Transverse colon (tissue), 4 donors: ENCODE measurements around the gene CSGALNACT2. TPM values are rescaled to one million over a fixed set of nuclear protein-coding genes. Genes with fewer than 3 reads are reported as not detected.

ENCODE experiments used
- DNase-seq: peaks from one replicate; pipeline ENCODE4 v3.0.0-alpha.2; 2019
- H3K27ac ChIP-seq, 4 donors: fragments of 200-600 bp; sonication (generic); 2 replicates each; pipeline ENCODE4 v1.5.1; 2016 to 2018; ENCODE audit warnings: inconsistent platforms in 4 of 4
- H3K27me3 ChIP-seq: fragments of 200-600 bp; sonication (generic); 2 replicates; pipeline ENCODE4 v1.5.1; 2017; ENCODE audit warnings: inconsistent platforms
- H3K36me3 ChIP-seq, 4 donors: fragments of 200-600 bp; sonication (generic); 2 replicates each; pipeline ENCODE4 v1.5.1; 2017 to 2019; ENCODE audit warnings: inconsistent platforms in 4 of 4
- H3K4me1 ChIP-seq, 4 donors: fragments of 200-600 bp; sonication (generic); 2 replicates each; pipeline ENCODE4 v1.5.1; 2017 to 2020; ENCODE audit warnings: inconsistent platforms in 4 of 4
- H3K4me3 ChIP-seq, 4 donors: fragments of 200-600 bp; sonication (generic); 1 replicate in 1 of 4; 2 replicates in 3 of 4; pipeline versions ENCODE4 v1.5.1 to v1.6.1; 2017 to 2019; ENCODE audit warnings: inconsistent platforms in 4 of 4
- H3K9me3 ChIP-seq, 2 donors: fragments of 200-600 bp; sonication (generic); 2 replicates each; pipeline ENCODE4 v1.5.1; 2017 to 2019; ENCODE audit warnings: inconsistent platforms in 2 of 2
- EP300 ChIP-seq: sonication (generic); formaldehyde crosslinking; IDR thresholded peaks from one replicate; pipeline ENCODE4 v1.6.1; 2017; ENCODE audit warnings: antibody characterized with exemption, low read depth
- POLR2A ChIP-seq: fragments of 450-650 bp; IDR thresholded peaks from one replicate; pipeline ENCODE4 v1.6.1; 2016; ENCODE audit warnings: antibody characterized with exemption, mild to moderate bottlenecking, moderate library complexity
- POLR2AphosphoS5 ChIP-seq, 3 donors: sonication (generic); formaldehyde crosslinking; IDR thresholded peaks; one replicate each; pipeline ENCODE4 v1.6.1; 2016; ENCODE audit warnings: antibody characterized with exemption in 3 of 3
- WGBS, 2 donors: methylation state at CpG; one replicate each; pipeline ENCODE4 v1.1.5; 2018; ENCODE audit warnings: low coverage in 1 of 2; 5-methylcytosine and 5-hydroxymethylcytosine counted together
- in situ Hi-C, 4 donors: fragments of 200-750 bp; cut with MboI; loops; one replicate each; pipeline versions ENCODE4 v1.15.0 to v1.15.1; 2017; ENCODE audit warnings: low sequenced_read_pairs in 3 of 4, low pct_ligation_motif_present in 1 of 4, low pct_unique_long_range_greater_than_20kb in 1 of 4
- intact Hi-C: fragments of 100-400 bp; cut with DNase I; formaldehyde crosslinking; loops from one replicate; pipeline ENCODE4 v1.15.1; 2023; ENCODE audit warnings: low total_unique reads
- total RNA-seq, 4 donors: library from RNA; depleted of rRNA; stranded (reverse); fragments of >200 nt; gene quantifications; one replicate each; pipeline ENCODE4 v1.1.0, GENCODE V29; 2016
- TF ChIP-seq, protein P1 (sequence below), 5 experiments: fragments of 200-600 bp in 3 of 5; fragments of 450-650 bp in 2 of 5; sonication (generic) in 3 of 5; IDR thresholded peaks; 1 replicate in 2 of 5; 2 replicates in 3 of 5; pipeline ENCODE4 v1.5.1; 2016 to 2017; ENCODE audit warnings: antibody characterized with exemption in 5 of 5, inconsistent platforms in 3 of 5, mild to moderate bottlenecking in 2 of 5, moderate library complexity in 1 of 5

CSGALNACT2 gene
- total RNA-seq, 4 donors from 2014 or later = 4.1 to 15.5 (median 10.9) TPM

DNA sequence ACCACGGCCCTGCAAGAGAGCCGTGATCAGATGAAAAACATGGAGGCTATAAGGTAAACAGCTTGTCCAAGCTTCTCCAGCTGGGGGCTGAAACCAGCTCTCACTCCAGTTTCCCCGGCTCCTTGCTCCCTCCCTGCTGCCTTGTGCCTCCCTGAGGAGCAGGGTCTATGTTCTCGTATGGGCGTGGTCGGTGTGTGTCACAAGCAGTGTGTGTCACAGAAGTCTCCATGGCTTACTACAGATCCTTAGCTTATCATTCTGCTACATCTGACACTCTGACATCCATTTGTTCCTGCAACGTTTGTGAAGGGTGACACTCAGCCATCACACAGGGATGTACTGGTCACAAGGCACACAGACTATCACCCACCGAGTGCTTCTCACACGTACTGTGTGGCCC, 54.6 kb downstream of the CSGALNACT2 start:
- 81% methylated on average over 9 of the region's 9 CpGs; no CpG with 5 or more reads in 1 of the 2 donors for WGBS, 2 donors
- Histone ChIP-seq H3K36me3 (no peaks in the 10 kb centered on the region), H3K27me3 (no peaks in the 10 kb centered on the region), H3K9me3 (no peaks in the 10 kb centered on the region), H3K4me1 (no peaks in the 10 kb centered on the region), H3K27ac (no peak overlapping the region), H3K4me3 (no peak overlapping the region)
- TF ChIP-seq POLR2A (no peak), EP300 (no peak), POLR2AphosphoS5 (IDR thresholded peaks at IDR 0.05) (no peak)
- TF ChIP-seq, protein P1, sequence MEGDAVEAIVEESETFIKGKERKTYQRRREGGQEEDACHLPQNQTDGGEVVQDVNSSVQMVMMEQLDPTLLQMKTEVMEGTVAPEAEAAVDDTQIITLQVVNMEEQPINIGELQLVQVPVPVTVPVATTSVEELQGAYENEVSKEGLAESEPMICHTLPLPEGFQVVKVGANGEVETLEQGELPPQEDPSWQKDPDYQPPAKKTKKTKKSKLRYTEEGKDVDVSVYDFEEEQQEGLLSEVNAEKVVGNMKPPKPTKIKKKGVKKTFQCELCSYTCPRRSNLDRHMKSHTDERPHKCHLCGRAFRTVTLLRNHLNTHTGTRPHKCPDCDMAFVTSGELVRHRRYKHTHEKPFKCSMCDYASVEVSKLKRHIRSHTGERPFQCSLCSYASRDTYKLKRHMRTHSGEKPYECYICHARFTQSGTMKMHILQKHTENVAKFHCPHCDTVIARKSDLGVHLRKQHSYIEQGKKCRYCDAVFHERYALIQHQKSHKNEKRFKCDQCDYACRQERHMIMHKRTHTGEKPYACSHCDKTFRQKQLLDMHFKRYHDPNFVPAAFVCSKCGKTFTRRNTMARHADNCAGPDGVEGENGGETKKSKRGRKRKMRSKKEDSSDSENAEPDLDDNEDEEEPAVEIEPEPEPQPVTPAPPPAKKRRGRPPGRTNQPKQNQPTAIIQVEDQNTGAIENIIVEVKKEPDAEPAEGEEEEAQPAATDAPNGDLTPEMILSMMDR (IDR thresholded peaks at IDR 0.05) = no peak
- in situ Hi-C loops = no loop called here
- no peak for DNase-seq
- intact Hi-C loops = no loop called here

DNA sequence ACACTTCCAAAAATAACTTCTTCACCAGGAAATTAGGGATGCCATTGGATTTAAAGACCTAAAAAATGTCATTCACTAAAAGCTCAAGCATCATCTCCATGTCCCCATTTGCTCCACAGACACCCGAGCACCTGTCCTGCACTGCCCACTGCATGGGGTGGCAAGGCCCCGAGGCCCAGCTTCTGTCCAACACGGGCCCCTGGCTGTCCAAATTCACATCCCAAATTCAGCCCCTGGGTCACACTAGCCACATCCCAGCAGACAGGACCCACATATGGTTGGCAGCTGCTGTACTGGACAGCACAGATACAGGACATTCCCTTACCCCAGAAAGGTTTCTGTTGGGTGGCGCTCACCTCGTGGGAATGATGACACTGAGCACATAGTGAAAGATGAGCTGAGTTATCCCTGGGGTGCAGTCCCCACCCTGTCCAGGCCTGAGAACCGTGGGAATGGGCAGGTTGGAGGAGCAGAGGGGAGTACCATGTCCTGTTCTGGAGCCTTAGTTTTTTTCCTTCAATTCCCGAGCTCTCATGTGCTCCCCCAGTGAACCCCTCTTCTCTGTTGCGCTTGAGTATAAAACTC, 55.3 kb downstream of the CSGALNACT2 start:
- in situ Hi-C loops (no loop called here), intact Hi-C loops (no loop called here)
- H3K27ac ChIP-seq = no peak overlapping the region
- DNase-seq = no peak
- no peak for TF ChIP-seq POLR2A
- TF ChIP-seq, protein P1 (IDR thresholded peaks at IDR 0.05) = no peak
- TF ChIP-seq EP300 = no peak
- TF ChIP-seq POLR2AphosphoS5 (IDR thresholded peaks at IDR 0.05) = no peak
- no peaks in the 10 kb centered on the region for H3K4me1 ChIP-seq
- no peak overlapping the region for H3K4me3 ChIP-seq
- H3K36me3 ChIP-seq = no peaks in the 10 kb centered on the region
- no peaks in the 10 kb centered on the region for H3K27me3 ChIP-seq
- H3K9me3 ChIP-seq = no peaks in the 10 kb centered on the region
- 82% methylated on average over 8 of the region's 8 CpGs; no CpG with 5 or more reads in 1 of the 2 donors for WGBS, 2 donors

DNA sequence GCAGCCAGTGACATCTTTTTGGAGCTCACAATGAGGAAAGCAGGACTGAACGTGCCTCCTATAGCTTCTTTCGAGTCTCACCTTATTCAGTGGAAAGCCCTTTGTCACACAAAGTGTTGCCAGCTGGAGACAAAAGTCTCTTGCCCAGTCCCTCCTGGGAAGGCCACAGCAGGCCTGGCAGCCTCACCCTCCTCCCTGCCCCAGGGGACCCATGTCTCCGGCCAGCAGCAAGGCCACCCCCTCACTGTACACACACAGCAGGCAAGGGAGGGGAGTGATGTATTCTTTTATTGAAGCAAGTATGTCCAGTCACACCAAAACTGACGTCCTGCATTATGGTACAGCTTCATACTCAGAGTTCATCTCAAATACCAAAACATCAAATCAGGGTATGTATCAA, 56.0 kb downstream of the CSGALNACT2 start:
- H3K27me3 ChIP-seq = no peaks in the 10 kb centered on the region

DNA sequence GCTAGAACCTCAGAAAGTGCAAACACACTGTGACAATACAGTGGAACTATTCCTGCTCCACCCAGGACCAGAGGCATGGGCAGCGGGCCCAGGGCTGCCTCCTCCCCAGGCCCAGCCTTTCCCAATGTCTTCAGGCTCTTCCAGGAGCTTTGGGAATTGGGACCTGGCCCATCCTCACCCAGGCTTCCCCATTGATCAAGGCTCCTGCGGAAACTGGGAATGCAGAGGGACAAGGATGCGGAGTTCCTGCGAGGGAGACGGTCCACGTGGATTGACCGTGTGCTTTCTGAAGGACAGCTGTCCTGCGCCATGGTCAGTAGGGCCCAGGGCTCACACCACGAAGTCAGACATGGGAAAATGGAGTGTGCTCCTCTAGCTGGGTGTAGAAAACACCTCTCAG, 56.6 kb downstream of the CSGALNACT2 start:
- in situ Hi-C loops = no loop called here

More for the DNA sequence above, 56.0 kb downstream of the CSGALNACT2 start:
- TF ChIP-seq POLR2A (no peak), POLR2AphosphoS5 (IDR thresholded peaks at IDR 0.05) (no peak), EP300 (no peak)
- TF ChIP-seq, protein P1 (IDR thresholded peaks at IDR 0.05) = no peak
- no peak overlapping the region for H3K27ac ChIP-seq
- intact Hi-C loops = no loop called here
- no peak for DNase-seq
- H3K36me3 ChIP-seq = no peaks in the 10 kb centered on the region
- H3K9me3 ChIP-seq = no peaks in the 10 kb centered on the region
- whole genome bisulfite sequencing, 2 donors = 78% methylated on average over 4 of the region's 4 CpGs; no CpG with 5 or more reads in 1 of the 2 donors
- no peaks in the 10 kb centered on the region for H3K4me1 ChIP-seq
- in situ Hi-C loops = no loop called here
- H3K4me3 ChIP-seq = no peak overlapping the region

More for the DNA sequence above, 56.6 kb downstream of the CSGALNACT2 start:
- no peaks in the 10 kb centered on the region for H3K36me3 ChIP-seq
- H3K27ac ChIP-seq = no peak overlapping the region
- 85 to 100% methylated on average over 1 to 9 of the region's 9 CpGs for WGBS, 2 donors
- H3K4me1 ChIP-seq = no peaks in the 10 kb centered on the region
- DNase-seq = no peak
- H3K4me3 ChIP-seq = no peak overlapping the region
- no peaks in the 10 kb centered on the region for H3K9me3 ChIP-seq
- H3K27me3 ChIP-seq = no peaks in the 10 kb centered on the region
- intact Hi-C loops = no loop called here
- TF ChIP-seq POLR2AphosphoS5 (IDR thresholded peaks at IDR 0.05) (no peak), POLR2A (no peak), EP300 (no peak)
- TF ChIP-seq, protein P1 (IDR thresholded peaks at IDR 0.05) = no peak
